Measurements from ENCODE around the gene KLHL22. TPM values are rescaled to one million over a fixed set of nuclear protein-coding genes. Genes with fewer than 3 reads are reported as not detected.

KLHL22 gene
- total and polyA plus RNA-seq, 2 donors (not counting 3 experiments of a cell fraction or from before 2014, with no cell fraction given) = 24.2 to 33.6 TPM

GRCh38 chr22:20499769-20500168, 4.2 kb upstream of the KLHL22 start:
- dilution Hi-C loops (cut with MboI; ENCODE audit: extremely low pct_ligation_motif_present, low sequenced_read_pairs) = no loop called here
- no TSS peak for BruUV-seq (replicated peaks)

More at GRCh38 chr22:20499769-20500168, 4.2 kb upstream of the KLHL22 start:
- Histone ChIP-seq H4K20me1 (replicated peaks; ENCODE audit: control insufficient read depth, extremely low read depth, insufficient read depth, low read length) (no peaks in the 10 kb centered on the region), H3K27me3 (ENCODE audit: control insufficient read depth in 2 of 2, insufficient read depth in 2 of 2, low read length in 2 of 2) (no peaks in the 10 kb centered on the region), H2AFZ (ENCODE audit: low read depth, low read length) (no peak overlapping the region), H3K79me2 (ENCODE audit: control insufficient read depth, insufficient read depth, low read length) (no peaks in the 10 kb centered on the region), H3K9me3 (replicated peaks; ENCODE audit: control insufficient read depth, insufficient read depth, low read length) (no peaks in the 10 kb centered on the region), H3K9ac (replicated peaks; ENCODE audit: extremely low read depth, insufficient read depth, low read length) (no peak overlapping the region), H3K36me3 (ENCODE audit: control insufficient read depth in 2 of 2, extremely low read depth in 1 of 2, insufficient read depth in 2 of 2, low read length in 2 of 2) (no peaks in the 10 kb centered on the region), H3K4me2 (ENCODE audit: insufficient read depth, low read length) (no peak overlapping the region), H3K9me1 (replicated peaks; ENCODE audit: control insufficient read depth, extremely low read depth, insufficient read depth, low read length) (no peaks in the 10 kb centered on the region), H3K4me1 (ENCODE audit: control insufficient read depth, extremely low read depth, insufficient read depth, low read length) (peaks cover 14% of the 10 kb centered on the region), H3K4me3 (replicated peaks in 1 of 3; ENCODE audit: insufficient read depth in 1 of 3, low read depth in 1 of 3, low read length in 3 of 3) (no peak overlapping the region), H3K27ac (ENCODE audit: insufficient read depth, low read depth, low read length) (no peak overlapping the region)
- FAIRE-seq = no peak
- TF ChIP-seq JUN (IDR thresholded peaks at IDR 0.05; ENCODE audit: borderline replicate concordance, insufficient read depth, insufficient read length, low read depth) (no peak), POLR2A (IDR thresholded peaks at IDR 0.05; ENCODE audit: low read depth, low read length) (no peak), MYC (IDR thresholded peaks at IDR 0.05; ENCODE audit: low read depth, low read length) (no peak), FOS (IDR thresholded peaks at IDR 0.05; ENCODE audit: borderline replicate concordance, insufficient read depth, low read length) (no peak), GATA2 (IDR thresholded peaks at IDR 0.05; ENCODE audit: insufficient read depth, insufficient read length, low read depth, low read length) (no peak), EZH2 (IDR thresholded peaks at IDR 0.05; ENCODE audit: borderline replicate concordance, low read depth, low read length, severe bottlenecking) (no peak), POLR2AphosphoS5 (IDR thresholded peaks at IDR 0.05; ENCODE audit: insufficient read depth, low read depth, low read length) (no peak)
- TF ChIP-seq, protein P1, sequence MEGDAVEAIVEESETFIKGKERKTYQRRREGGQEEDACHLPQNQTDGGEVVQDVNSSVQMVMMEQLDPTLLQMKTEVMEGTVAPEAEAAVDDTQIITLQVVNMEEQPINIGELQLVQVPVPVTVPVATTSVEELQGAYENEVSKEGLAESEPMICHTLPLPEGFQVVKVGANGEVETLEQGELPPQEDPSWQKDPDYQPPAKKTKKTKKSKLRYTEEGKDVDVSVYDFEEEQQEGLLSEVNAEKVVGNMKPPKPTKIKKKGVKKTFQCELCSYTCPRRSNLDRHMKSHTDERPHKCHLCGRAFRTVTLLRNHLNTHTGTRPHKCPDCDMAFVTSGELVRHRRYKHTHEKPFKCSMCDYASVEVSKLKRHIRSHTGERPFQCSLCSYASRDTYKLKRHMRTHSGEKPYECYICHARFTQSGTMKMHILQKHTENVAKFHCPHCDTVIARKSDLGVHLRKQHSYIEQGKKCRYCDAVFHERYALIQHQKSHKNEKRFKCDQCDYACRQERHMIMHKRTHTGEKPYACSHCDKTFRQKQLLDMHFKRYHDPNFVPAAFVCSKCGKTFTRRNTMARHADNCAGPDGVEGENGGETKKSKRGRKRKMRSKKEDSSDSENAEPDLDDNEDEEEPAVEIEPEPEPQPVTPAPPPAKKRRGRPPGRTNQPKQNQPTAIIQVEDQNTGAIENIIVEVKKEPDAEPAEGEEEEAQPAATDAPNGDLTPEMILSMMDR (IDR thresholded peaks at IDR 0.05; ENCODE audit: extremely low read depth in 1 of 2, insufficient read depth in 1 of 2, low read depth in 1 of 2, low read length in 2 of 2) = no peak
- TF ChIP-seq, protein P2, sequence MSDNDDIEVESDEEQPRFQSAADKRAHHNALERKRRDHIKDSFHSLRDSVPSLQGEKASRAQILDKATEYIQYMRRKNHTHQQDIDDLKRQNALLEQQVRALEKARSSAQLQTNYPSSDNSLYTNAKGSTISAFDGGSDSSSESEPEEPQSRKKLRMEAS (IDR thresholded peaks at IDR 0.05; ENCODE audit: insufficient read depth, insufficient read length) = no peak
- intact Hi-C loops (cut with micrococcal nuclease) = loop anchor here (5.0 to 10.0 kb wide), 2 partner anchors 62 to 175 kb away; partner anchors contain the start of genes DGCR6L and SCARF2
- CTCF ChIA-PET = no interaction called here
- DNase-seq (ENCODE audit: low read depth, low spot score) = no peak
- POLR2A ChIA-PET = no interaction called here

All from endothelial cell of umbilical vein (primary cell).